K562 (cell line): ENCODE data around the gene PUS10. TPM values are rescaled to one million over a fixed set of nuclear protein-coding genes. Genes with fewer than 3 reads are reported as not detected.
A peak's percentile ranks its signal among the peaks of the same experiment; 100 is the strongest.

Source experiments
- BRD9 ChIP-seq: fragments of 450-650 bp; IDR thresholded peaks from 2 replicates; pipeline ENCODE4 v1.6.1; 2018; ENCODE audit warnings: low read depth; ENCODE audit not compliant: partially characterized antibody
- CCAR2 ChIP-seq: fragments of 200-400 bp; formaldehyde crosslinking; IDR thresholded peaks from 2 replicates; pipeline ENCODE4 v1.6.1; 2017; ENCODE audit warnings: mild to moderate bottlenecking, low read depth, low read length
- CHD1 ChIP-seq: fragments of 200-600 bp; sonication (generic); IDR thresholded peaks from one replicate; pipeline ENCODE4 v1.6.1; 2012; ENCODE audit warnings: mild to moderate bottlenecking, moderate library complexity, low read length, inconsistent platforms
- E2F8 ChIP-seq: fragments of 450-650 bp; IDR thresholded peaks from 2 replicates; pipeline ENCODE4 v1.7.1; 2018; ENCODE audit warnings: mild to moderate bottlenecking, low read depth; ENCODE audit not compliant: partially characterized antibody
- E4F1 ChIP-seq: fragments of 250-450 bp; sonication (Bioruptor Pico); IDR thresholded peaks from 2 replicates; pipeline ENCODE4 v1.5.0; 2021; ENCODE audit warnings: mild to moderate bottlenecking, borderline replicate concordance
- ID3 ChIP-seq, 2 experiments: fragments of 250-450 bp in 1 of 2; fragments of 450-650 bp in 1 of 2; sonication (Bioruptor Pico) in 1 of 2; IDR thresholded peaks; 2 replicates each; pipeline versions ENCODE4 v1.6.1 to v1.8.0; 2016 to 2021; ENCODE audit warnings: mild to moderate bottlenecking in 2 of 2, moderate library complexity in 2 of 2, missing compliant biosample characterization in 1 of 2, missing genetic modification characterization in 1 of 2
- JUND ChIP-seq, 2 experiments: IDR thresholded peaks; 2 replicates in 1 of 2; 3 replicates in 1 of 2; pipeline ENCODE4 v1.6.1; 2011; ENCODE audit warnings: borderline replicate concordance in 2 of 2, low read depth in 2 of 2, low read length in 2 of 2, improper control_type of control experiment in 1 of 2, missing biosample characterization in 1 of 2, missing genetic modification characterization in 1 of 2, missing genetic modification reagents in 1 of 2
- NCOA1 ChIP-seq: fragments of 450-650 bp; IDR thresholded peaks from 2 replicates; pipeline ENCODE4 v1.6.1; 2016; ENCODE audit warnings: low read depth
- PHF8 ChIP-seq: fragments of 200-600 bp; sonication (generic); IDR thresholded peaks from 2 replicates; pipeline ENCODE4 v1.6.1; 2012; ENCODE audit warnings: mixed run types, mild to moderate bottlenecking, inconsistent platforms, low read length, moderate library complexity, borderline replicate concordance
- RB1 ChIP-seq: fragments of 450-650 bp; IDR thresholded peaks from 2 replicates; pipeline ENCODE4 v1.6.1; 2017; ENCODE audit warnings: low read depth, mild to moderate bottlenecking
- RHOXF2B ChIP-seq: fragments of 250-450 bp; sonication (Bioruptor Pico); conservative IDR thresholded peaks from 2 replicates; pipeline ENCODE4 v1.5.1; 2021
- TAF1 ChIP-seq: IDR thresholded peaks from 2 replicates; pipeline ENCODE4 v1.6.1; 2011; ENCODE audit warnings: mild to moderate bottlenecking, low read length, moderate library complexity; ENCODE audit not compliant: insufficient read depth, control insufficient read depth, severe bottlenecking; ENCODE audit errors: extremely low read depth
- TAF9B ChIP-seq: fragments of 450-650 bp; IDR thresholded peaks from 2 replicates; pipeline ENCODE4 v1.6.1; 2018; ENCODE audit warnings: mild to moderate bottlenecking; ENCODE audit not compliant: partially characterized antibody
- ZNF280A ChIP-seq: fragments of 450-650 bp; IDR thresholded peaks from 2 replicates; pipeline ENCODE4 v1.6.1; 2018; ENCODE audit warnings: mild to moderate bottlenecking, low read depth; ENCODE audit not compliant: partially characterized antibody
- ZNF384 ChIP-seq: IDR thresholded peaks from 2 replicates; pipeline ENCODE4 v1.6.1; 2012; ENCODE audit warnings: low read depth, low read length, improper control_type of control experiment
- ZNF408 ChIP-seq: fragments of 250-450 bp; sonication (Bioruptor Pico); IDR thresholded peaks from 2 replicates; pipeline ENCODE4 v1.4.0; 2020; ENCODE audit warnings: low read depth, mild to moderate bottlenecking, moderate library complexity
- ZSCAN29 ChIP-seq: fragments of 450-650 bp; IDR thresholded peaks from 2 replicates; pipeline ENCODE4 v1.6.1; 2017
- polyA plus RNA-seq, 8 experiments: library from polyadenylated mRNA; depleted of rRNA in 4 of 8; stranded (reverse) in 5 of 8; unstranded in 3 of 8; fragments of >200 nt; fragmentation: Nextera tagmentation in 2 of 8; fragmentation: Illumina TruSeq in 1 of 8; extraction: Ambion mirVana in 2 of 8; extraction: Trizol in 1 of 8; gene quantifications; 2 replicates each; pipeline versions ENCODE4 v1.2.1 to v1.2.3, GENCODE V29; 2011 to 2014; ENCODE audit warnings: inconsistent platforms in 1 of 8, missing spikeins in 1 of 8
- total RNA-seq, 7 experiments: library from RNA; depleted of rRNA in 6 of 7; stranded (reverse); fragments of >200 nt in 6 of 7; fragmentation: Illumina TruSeq in 2 of 7; extraction: Trizol in 2 of 7; gene quantifications; 2 replicates each; pipeline versions ENCODE4 v1.2.1 to v1.2.3, GENCODE V29; 2011 to 2021; ENCODE audit warnings: low replicate concordance in 1 of 7

Gene PUS10
- total and polyA plus RNA-seq, 9 of the 15 experiments (the other 6 are each of a cell fraction or from before 2014, with no cell fraction given): 5.0 to 10.7 (median 7.6) TPM

- TF ChIP-seq JUND (IDR thresholded peaks at IDR 0.05; ENCODE audit: borderline replicate concordance, low read depth, low read length) (peak; percentile 6; the same call in 1 of the 2 replicates), JUND (tag; IDR thresholded peaks at IDR 0.05; ENCODE audit: borderline replicate concordance, low read depth, low read length) (no peak; the same call in 1 of the 3 replicates), CHD1 (no peak), ZSCAN29 (peak; percentile 100), RHOXF2B (CRISPR knock-in tag) (no peak), RB1 (peak; percentile 46; the same call in 1 of the 2 replicates), ZNF408 (CRISPR knock-in tag) (no peak), E4F1 (CRISPR knock-in tag) (no peak), TAF9B (peak; percentile 48), NCOA1 (no peak), ZNF280A (no peak), PHF8 (peak; percentile 80), ZNF384 (0 out of 2 replicates have a peak, but pooled peaks have one; percentile 41), TAF1 (peak; percentile 77), ID3 (CRISPR knock-in tag; IDR thresholded peaks at IDR 0.05) (no peak), ID3 (tag; IDR thresholded peaks at IDR 0.05) (no peak), BRD9 (no peak), CCAR2 (no peak), E2F8 (no peak)
Measured at GRCh38 chr2:61017556-61018317, at the start of gene PUS10, which contains the start of gene PEX13 (continued).
